Measurements from ENCODE around the gene FLNA.

DNA sequence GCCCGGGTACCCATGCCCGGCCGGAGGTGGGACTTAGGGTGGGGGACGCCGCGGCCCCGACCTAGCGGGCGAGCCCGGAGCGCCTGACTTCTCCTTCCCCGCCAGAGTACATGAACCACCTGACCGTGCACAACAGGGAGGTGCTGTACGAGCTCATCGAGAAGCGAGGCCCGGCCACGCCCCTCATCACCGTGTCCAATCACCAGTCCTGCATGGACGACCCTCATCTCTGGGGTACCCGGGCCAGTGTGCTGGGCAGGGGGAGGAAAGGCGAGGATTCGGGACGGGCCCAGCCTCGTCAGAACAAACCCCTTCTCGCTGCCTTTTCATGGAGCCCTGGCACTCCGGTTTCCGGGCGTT, 37.5 kb upstream of the FLNA start:
- TF ChIP-seq, protein P1, sequence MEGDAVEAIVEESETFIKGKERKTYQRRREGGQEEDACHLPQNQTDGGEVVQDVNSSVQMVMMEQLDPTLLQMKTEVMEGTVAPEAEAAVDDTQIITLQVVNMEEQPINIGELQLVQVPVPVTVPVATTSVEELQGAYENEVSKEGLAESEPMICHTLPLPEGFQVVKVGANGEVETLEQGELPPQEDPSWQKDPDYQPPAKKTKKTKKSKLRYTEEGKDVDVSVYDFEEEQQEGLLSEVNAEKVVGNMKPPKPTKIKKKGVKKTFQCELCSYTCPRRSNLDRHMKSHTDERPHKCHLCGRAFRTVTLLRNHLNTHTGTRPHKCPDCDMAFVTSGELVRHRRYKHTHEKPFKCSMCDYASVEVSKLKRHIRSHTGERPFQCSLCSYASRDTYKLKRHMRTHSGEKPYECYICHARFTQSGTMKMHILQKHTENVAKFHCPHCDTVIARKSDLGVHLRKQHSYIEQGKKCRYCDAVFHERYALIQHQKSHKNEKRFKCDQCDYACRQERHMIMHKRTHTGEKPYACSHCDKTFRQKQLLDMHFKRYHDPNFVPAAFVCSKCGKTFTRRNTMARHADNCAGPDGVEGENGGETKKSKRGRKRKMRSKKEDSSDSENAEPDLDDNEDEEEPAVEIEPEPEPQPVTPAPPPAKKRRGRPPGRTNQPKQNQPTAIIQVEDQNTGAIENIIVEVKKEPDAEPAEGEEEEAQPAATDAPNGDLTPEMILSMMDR (IDR thresholded peaks at IDR 0.05; ENCODE audit: poor library complexity) = no peak
- no peak for TF ChIP-seq EZH2phosphoT487 (IDR thresholded peaks at IDR 0.05; ENCODE audit: low read depth, severe bottlenecking, unreplicated experiment)
- no peak for TF ChIP-seq EZH2 (IDR thresholded peaks at IDR 0.05; ENCODE audit: borderline replicate concordance)

Data from hepatocyte (in vitro differentiated cells).